NCI-H2107 treated with DMSO at 0.1 percent for 48 hours (cell line): ENCODE measurements around the gene SOD3.

Source experiments
- DNase-seq: peaks from one replicate; lab custom pipeline; 2025; ENCODE audit not compliant: unreplicated experiment; lab: John Stamatoyannopoulos, UW

Gene SOD3

DNA sequence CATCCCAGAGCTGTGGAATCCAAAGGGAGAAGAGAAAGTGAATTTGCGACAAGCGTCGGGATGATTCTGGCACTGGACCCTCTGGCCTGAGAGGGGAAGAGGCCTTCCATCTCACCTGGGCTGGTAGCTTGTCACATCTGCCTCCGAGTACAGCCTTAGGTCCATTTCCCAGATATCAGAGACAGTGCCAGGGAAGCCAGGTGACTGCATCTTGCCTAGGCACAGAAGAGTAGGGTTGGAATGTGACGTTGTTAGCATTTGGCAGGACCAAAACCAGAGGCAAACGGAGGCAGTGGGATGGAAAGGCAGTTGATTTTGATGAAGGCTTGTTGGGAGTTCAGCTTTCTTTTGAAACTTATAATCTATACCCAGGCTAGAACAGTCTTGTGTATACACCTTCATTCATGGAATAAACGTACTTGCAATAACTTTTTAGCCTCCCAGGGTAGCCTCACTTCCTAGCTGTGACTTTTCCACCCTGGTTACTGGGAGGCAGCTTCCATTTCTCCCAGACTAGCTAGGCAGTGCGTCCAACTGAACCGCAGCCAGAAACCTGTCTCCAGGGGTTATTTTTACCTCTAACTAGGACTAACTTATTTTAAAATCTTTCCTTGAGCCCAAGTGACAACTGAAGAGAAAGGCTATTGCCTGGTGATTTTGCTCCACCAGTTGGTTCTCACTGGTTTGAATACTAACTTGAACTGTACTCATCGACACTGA lies 5.9 kb downstream of the SOD3 start:
- DNase-seq, result no peak

GRCh38 chr4:24802648-24803047 lies 7.3 kb downstream of the SOD3 start:
- no peak for DNase-seq

DNA sequence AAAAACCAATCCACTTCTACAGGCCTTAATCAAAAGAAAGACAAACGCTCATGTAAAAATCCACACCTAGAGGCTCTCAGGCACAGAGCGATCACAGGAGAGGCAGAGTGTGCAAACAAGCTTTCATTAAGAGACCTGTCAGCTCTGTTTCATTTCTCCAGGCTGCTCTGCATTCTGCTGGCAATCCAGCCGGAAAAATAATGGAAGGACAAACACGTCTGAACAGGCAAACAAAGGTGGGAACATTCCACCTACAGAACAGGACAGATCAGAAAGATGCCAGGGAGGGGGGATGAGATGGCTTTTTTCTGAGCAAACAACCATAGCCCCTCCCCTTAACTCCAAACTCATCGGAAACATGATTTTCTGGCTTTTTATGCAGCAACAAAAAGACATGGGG lies 9.7 kb downstream of the SOD3 start:
- no peak for DNase-seq

GRCh38 chr4:24805566-24805965 lies 10.2 kb downstream of the SOD3 start:
- DNase-seq, result no peak

- DNase-seq, result no peak
These were observed 11.0 kb downstream of the SOD3 start for GRCh38 chr4:24806206-24806990.

GRCh38 chr4:24807611-24808010 lies 12.2 kb downstream of the SOD3 start:
- DNase-seq, result no peak

GRCh38 chr4:24808261-24808660 lies 12.9 kb downstream of the SOD3 start:
- DNase-seq, result no peak

GRCh38 chr4:24808955-24809354 lies 13.6 kb downstream of the SOD3 start:
- no peak for DNase-seq

DNA sequence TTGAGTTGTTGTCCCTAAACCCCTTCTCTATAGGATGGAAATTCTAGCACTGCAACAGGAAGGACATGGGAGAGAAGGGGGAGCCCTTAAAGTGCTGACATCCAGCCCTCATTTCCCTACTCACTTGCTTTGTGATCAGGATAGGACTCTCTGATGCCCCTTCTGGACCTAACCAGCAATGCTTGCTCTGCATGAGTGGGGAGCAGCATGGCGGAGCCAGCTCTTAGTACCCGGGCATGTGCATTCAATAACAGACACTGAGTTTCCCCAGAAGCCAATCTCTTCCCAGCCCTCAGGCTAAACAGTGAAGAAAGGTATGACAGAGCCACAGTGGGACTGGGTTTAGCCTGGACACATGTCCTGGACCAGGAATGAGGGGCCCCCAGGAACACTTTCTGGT lies 14.0 kb downstream of the SOD3 start:
- no peak for DNase-seq

DNA sequence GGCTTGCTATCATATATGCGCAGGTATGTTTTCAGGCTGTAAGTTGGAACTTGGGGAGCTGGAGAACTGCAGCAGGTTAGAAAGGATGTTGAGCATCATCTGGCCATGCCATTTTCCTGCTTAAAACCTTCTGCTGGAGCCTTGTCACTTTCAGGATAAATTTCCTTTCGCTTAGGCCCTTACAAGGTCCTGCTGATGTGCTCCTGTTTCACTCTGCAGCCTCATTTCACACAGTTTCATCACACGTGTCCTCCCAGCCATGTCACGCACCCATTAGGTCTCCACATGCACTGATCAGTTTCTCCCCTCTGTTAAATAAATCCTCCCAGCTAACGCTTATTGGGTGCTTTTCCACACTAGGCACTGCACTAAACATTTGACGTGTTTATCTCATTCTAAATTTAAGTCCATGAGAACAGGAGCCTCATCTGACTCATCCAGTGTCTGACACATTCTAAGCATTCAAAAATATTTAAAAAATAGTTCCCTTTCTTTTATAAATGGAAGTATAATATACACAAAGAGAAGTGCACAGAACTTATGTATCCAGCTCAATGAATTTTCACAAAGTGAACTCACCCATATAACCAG lies 14.5 kb downstream of the SOD3 start:
- no peak for DNase-seq

DNA sequence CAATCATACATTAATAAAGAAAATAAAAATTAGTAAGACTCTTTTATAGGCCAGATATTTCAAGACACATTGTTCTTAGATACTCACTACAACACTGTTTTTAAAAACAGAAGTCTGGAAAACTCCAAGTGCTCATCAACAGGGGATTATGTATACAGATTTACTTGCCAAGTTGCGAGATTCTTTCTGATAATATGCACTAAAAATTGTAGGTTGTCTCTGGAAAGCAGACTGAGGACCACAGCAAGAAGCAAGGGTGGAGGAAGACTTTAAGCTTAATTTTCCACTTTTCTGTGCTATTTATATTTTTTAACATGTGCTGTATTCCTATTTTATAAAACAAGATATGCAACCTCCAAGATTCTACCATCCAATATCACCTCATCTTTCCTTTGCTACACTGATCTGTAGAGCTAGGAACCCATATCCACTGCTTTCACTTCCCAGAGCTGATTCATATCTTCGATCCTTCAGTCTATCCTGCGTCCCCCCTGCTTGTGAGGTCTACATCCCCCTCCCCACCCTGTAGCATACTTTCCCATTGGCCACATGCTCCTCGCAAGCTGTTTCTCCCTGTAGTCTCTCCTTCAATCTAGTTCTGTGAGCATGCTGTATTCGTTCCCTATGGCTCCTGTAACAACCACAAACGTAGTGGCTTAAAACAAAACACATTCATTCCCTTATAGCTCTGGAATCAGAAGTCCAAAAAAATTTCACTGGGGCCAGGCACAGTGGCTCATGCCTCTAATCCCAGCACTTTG lies 15.7 kb downstream of the SOD3 start:
- no peak for DNase-seq

DNA sequence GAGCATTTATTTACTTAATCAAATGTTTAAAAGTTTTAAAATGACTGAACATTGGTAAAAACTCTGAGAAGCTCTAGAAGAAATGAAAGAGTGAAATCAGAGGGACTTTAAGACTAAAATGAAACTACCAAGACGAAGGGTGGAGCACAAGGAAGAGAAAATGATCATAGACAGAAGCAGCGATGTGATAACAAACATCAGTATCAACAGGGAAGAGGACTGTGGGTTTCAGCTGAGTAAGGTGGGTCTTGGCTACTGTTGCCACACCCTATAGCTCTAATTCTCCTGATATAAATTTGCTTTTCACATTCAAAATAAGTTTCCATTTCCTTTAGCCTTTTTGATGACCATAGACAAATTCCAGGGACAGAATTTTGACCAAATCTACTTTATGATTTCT lies 18.4 kb downstream of the SOD3 start:
- DNase-seq, result no peak

GRCh38 chr4:24816797-24817196 lies 21.4 kb downstream of the SOD3 start:
- no peak for DNase-seq

- no peak for DNase-seq
These were observed 25.2 kb downstream of the SOD3 start for GRCh38 chr4:24820541-24820940.

DNA sequence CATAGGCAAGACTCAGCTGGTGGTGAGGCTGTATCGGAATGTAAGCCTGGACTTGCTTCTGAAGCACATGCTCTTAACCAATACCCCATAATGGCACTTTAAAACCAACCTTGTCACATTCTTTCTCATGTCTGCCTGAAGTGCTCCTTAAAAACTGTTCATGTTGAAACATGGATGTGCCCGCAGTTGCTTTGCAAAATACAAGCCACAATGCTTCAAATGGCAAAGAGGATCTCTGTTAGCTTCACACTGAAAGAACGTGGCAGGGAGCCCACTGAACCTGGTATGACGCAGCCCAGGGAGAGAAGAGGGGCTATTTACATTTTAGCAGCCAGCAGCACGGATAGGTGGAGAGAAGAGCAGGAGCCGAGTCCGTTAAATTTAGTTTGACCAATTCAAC lies 29.3 kb downstream of the SOD3 start:
- DNase-seq, result no peak

DNA sequence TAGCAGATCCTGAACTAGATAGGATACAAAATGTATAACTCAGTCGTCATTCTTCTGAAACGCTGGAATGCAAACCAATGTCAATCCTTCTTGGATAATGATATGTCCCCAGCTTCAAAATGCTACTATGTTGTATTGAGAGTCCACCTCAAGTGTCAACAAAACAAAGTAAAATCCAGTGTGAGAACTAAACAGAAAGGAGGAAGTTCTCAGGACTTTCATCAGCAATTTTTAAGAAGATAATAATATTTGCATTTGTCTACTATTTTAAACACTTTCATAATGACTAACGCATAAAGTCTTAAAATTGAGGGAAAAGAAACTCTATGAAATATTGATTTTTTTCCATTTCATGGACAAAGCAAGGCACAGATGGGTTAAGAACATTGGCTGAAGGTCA lies 36.3 kb downstream of the SOD3 start:
- DNase-seq, result no peak

GRCh38 chr4:24835696-24836095 lies 40.3 kb downstream of the SOD3 start:
- no peak for DNase-seq

GRCh38 chr4:24836661-24837242 lies 41.4 kb downstream of the SOD3 start:
- no peak for DNase-seq

DNA sequence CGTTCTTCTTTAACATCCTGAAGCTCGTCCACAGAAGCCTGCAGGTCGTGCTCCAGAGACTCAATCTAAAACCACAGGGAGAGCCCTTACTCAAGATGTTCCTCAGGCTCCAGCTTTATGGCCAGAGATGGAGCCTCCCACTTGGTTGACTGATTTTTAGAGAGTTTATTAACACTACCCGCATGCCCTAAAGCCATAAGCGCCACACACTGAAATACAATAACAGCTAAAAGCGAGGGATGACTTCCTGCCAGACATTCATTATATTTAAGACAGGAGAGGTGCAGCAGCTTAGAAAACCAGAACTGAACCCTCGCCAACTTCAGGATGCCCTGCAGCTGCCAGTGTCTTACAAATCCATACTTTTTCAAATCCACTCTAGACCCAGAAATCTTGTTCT lies 42.0 kb downstream of the SOD3 start:
- no peak for DNase-seq

DNA sequence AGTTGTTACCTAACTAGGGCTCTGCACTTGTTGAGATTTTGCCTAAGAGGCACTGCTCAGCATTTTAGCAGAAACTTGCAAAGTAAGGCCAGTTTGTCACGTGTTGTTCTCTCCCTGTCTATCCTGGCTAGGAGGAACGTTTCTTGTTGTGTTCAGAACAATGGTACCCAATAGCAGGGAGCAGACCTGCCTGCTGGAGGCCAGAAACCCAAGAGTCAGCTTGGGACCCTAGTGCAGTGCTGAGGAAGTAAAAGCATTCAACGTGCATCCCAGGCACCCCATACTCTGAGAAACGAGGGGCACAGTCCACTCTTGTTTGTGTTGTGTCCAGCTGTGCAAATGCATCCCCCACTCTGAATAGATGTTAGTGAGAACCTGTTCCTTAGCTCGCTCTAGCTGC lies 42.4 kb downstream of the SOD3 start:
- DNase-seq, result no peak

DNA sequence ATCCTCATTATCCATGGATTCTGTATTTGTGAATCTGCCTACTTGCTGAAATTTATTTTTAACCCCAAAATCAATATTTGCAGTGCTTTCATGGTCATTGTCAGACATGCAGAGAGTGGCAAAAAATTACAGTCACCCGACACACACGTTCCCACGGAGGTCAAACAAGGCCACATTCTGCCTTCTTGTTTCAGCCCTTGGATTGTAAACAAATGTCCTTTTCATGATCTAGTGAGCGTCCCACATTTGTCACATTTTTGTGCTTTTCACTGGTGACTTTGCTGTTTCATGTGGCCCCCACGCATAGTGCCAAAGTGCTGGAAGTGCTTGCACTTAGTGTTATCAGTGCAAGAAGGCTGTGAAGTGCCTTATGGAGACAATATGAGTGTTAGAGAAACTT lies 45.0 kb downstream of the SOD3 start:
- DNase-seq, result no peak
